GM21723 (cell line): Measurements from ENCODE around the gene ADGRG1.

Experiments
- ATAC-seq: cut with Tn5 transposase; IDR thresholded peaks from one replicate; pipeline ENCODE4 v1.9.1; 2021; ENCODE audit warnings: mild to moderate bottlenecking, moderate library complexity; ENCODE audit not compliant: unreplicated experiment

ADGRG1 gene

GRCh38 chr16:57681950-57682728 is 53.7 kb downstream of the ADGRG1 start:
- no peak for ATAC-seq

GRCh38 chr16:57682809-57683635 is 54.6 kb downstream of the ADGRG1 start:
- ATAC-seq, result no peak

GRCh38 chr16:57683636-57684545 is 55.5 kb downstream of the ADGRG1 start:
- ATAC-seq, result no peak

GRCh38 chr16:57684626-57685358 is 56.4 kb downstream of the ADGRG1 start:
- no peak for ATAC-seq

- ATAC-seq, result no peak
Measured at GRCh38 chr16:57685633-57686032, 57.2 kb downstream of the ADGRG1 start.

GRCh38 chr16:57686577-57686976 is 58.1 kb downstream of the ADGRG1 start:
- no peak for ATAC-seq

GRCh38 chr16:57687363-57687929 is 59.0 kb downstream of the ADGRG1 start:
- no peak for ATAC-seq

- no peak for ATAC-seq
Measured at GRCh38 chr16:57688487-57688986, 60.1 kb downstream of the ADGRG1 start.

- ATAC-seq, result no peak
Measured at GRCh38 chr16:57688987-57689761, 60.7 kb downstream of the ADGRG1 start.

GRCh38 chr16:57689762-57690558 is 61.5 kb downstream of the ADGRG1 start:
- ATAC-seq, result peak; percentile 77

- ATAC-seq, result no peak
Measured at GRCh38 chr16:57690782-57691471, 62.5 kb downstream of the ADGRG1 start.

- no peak for ATAC-seq
Measured at GRCh38 chr16:57692636-57693035, 64.2 kb downstream of the ADGRG1 start.

- no peak for ATAC-seq
Measured at GRCh38 chr16:57693550-57693949, 65.1 kb downstream of the ADGRG1 start.

- ATAC-seq, result no peak
Measured at GRCh38 chr16:57694231-57694724, 65.8 kb downstream of the ADGRG1 start.

- ATAC-seq, result no peak
Measured at GRCh38 chr16:57694725-57695679, 66.6 kb downstream of the ADGRG1 start, which contains the start of gene DRC7. Gene DRC7 (plus strand): TSS chr16:57694806. CDS start chr16:57697950, 3,144 bp downstream.

GRCh38 chr16:57695680-57696069 is 67.2 kb downstream of the ADGRG1 start:
- no peak for ATAC-seq
